HEK293 (cell line): ENCODE data around the gene DMD.

ENCODE experiments used
- PRDM1 ChIP-seq: fragments of 450-650 bp; formaldehyde crosslinking; IDR thresholded peaks from 2 replicates; pipeline ENCODE4; 2016; ENCODE audit warnings: missing biosample characterization, missing genetic modification characterization
- TCF7L2 ChIP-seq: IDR thresholded peaks from 2 replicates; pipeline ENCODE4 v1.6.1; 2011; ENCODE audit warnings: low read depth, mild to moderate bottlenecking, inconsistent platforms, low read length, moderate library complexity, borderline replicate concordance
- TF ChIP-seq, protein P1 (sequence below): fragments of 450-650 bp; formaldehyde crosslinking; IDR thresholded peaks from 2 replicates; pipeline ENCODE4 v1.5.1; 2016; ENCODE audit warnings: missing biosample characterization, missing genetic modification characterization

DNA sequence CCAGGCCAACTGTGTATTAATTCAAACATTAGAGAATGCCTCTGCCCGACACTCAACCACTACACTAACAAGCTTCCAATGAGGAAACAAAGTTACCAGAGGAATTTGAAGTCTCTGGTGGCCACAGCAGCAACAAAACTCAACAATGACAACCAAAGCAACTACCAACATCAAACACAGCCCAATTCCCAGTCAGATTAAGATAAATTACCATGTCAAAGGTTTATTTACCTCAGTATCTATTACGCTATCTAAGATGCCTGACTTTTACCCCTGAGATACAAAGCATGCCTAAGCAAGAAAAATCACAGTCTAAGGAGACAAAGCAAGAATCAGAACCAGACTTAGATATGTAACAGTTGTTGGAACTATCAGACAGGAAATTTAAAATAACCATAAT is 1909.4 kb downstream of the DMD start:
- TF ChIP-seq, protein P1, sequence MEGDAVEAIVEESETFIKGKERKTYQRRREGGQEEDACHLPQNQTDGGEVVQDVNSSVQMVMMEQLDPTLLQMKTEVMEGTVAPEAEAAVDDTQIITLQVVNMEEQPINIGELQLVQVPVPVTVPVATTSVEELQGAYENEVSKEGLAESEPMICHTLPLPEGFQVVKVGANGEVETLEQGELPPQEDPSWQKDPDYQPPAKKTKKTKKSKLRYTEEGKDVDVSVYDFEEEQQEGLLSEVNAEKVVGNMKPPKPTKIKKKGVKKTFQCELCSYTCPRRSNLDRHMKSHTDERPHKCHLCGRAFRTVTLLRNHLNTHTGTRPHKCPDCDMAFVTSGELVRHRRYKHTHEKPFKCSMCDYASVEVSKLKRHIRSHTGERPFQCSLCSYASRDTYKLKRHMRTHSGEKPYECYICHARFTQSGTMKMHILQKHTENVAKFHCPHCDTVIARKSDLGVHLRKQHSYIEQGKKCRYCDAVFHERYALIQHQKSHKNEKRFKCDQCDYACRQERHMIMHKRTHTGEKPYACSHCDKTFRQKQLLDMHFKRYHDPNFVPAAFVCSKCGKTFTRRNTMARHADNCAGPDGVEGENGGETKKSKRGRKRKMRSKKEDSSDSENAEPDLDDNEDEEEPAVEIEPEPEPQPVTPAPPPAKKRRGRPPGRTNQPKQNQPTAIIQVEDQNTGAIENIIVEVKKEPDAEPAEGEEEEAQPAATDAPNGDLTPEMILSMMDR (tag by site-specific recombination): no peak
- no peak for TF ChIP-seq TCF7L2
- TF ChIP-seq PRDM1 (tag by site-specific recombination): no peak
